Stimulated activated CD4-positive, alpha-beta T cell treated with anti-CD3 and anti-CD28 coated beads, Interleukin-1b, Interleukin-23, amount 100 ng/mL, for 4 hours (primary cell): ENCODE data around the gene YWHAG.
A peak's percentile ranks its signal among the peaks of the same experiment; 100 is the strongest.
"Not testable (repeated sequence)": the region's sequence is repeated elsewhere in the genome, so short reads cannot be mapped to it uniquely, and the experiment has no call there.

ENCODE experiments used
- DNase-seq, 2 donors: peaks; one replicate each; pipeline ENCODE4 v3.0.0-alpha.2; 2020; ENCODE audit warnings: low read depth in 2 of 2

The YWHAG gene

DNA sequence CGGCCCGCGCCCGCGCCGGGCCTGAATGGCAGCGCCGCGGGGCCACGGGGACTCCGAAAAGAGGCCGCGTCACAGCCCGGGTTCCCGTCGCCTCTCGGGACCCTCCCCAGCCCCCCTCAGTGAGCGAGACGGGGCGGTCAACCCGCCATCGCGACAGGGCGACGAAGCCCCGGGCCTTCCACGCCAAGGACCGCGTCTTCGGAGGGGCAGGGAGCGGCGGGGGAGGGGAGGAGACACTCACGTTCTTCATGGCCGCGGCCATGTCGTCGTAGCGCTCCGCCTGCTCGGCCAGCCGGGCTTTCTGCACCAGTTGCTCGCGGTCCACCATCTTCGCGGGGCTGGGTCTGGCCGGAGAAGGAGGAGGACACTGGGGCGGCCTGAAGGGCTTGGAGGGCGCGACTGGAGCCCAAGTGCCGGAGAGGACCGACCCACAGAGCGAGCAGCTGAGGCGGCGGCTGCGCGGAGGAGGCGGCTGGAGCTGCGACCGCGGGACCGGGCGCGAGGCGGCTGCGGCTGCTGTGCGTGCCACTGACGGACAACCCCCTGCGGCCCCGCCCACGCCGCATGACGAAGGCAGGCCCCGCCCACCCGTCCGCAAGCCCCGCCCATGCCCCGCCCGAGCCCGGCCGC, at the start of gene YWHAG:
YWHAG (minus strand) TSS at position 511 of the 630 bp plus-strand sequence; CDS start at position 328, 183 bp downstream.
- DNase-seq, result peak; percentile 86 to 92

DNA sequence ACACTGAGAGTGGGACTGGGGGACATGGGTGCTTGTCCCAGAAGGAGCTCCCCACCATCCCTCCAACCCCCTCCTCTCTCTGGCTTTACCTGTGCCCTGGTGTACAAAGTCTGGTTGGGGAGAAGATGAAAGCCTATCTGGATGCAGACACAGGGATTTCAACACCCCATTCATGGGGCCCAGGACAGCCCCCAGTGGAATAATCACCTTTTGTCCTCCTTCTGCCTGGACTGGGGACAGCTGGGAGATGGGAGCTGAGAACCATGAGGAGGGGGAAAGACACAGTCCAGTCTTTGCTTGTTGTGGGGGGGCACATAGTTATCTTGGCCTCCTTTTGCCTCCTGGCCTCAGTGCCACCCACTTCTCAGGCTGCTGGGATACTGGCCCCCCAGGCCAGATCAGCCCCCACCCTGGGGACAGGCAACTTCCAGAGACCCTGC, 49.4 kb upstream of the YWHAG start:
- no peak for DNase-seq

- DNase-seq, result no peak
Measured at GRCh38 chr7:76407718-76408117, 48.9 kb upstream of the YWHAG start.

- no peak for DNase-seq
Measured at GRCh38 chr7:76405738-76406137, 46.9 kb upstream of the YWHAG start.

- no peak for DNase-seq
Measured at GRCh38 chr7:76403780-76404494, 45.1 kb upstream of the YWHAG start.

- DNase-seq, result not testable (repeated sequence)
Measured at GRCh38 chr7:76403097-76403496, 44.3 kb upstream of the YWHAG start.

DNA sequence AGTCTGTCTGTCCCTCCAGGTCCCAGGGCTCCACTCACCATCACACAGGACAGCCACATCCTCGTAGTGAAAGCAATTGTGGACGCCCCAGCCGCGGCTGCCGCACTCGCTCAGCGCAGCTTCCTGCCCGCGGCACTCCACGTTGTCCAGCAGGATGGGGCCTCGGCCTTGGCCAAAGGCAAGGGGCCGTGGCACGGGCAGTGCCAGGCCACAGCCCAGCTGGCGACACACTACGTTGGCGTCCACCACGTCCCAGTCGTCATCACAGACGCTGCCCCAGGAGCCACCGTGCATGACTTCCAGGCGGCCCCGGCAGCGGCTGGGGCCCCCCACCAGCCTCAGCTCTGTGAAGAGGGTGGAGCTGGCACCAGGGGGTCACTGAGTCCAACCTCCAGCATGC, 41.5 kb upstream of the YWHAG start:
- no peak for DNase-seq

GRCh38 chr7:76397409-76398183, 38.8 kb upstream of the YWHAG start:
- DNase-seq, result peak; percentile 84 to 88

DNA sequence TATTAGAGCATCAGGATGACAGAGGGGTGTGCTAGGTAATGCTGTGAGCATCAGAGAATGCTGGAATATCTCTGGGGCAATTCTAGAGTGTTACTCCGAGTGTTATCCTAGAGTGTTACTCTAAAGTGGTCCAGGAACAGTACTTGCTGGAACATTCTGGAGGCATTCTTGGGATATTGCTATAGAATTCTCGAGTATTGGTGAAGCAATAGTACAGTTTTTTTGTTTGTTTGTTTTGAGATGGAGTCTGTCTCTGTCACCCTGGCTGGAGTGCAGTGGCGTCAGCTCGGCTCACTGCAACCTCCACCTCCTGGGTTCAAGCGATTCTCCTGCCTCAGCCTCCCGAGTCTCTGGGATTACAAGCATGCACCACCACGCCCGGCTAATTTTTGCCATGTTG, 38.1 kb upstream of the YWHAG start:
- DNase-seq, result no peak

GRCh38 chr7:76395965-76396726, 37.4 kb upstream of the YWHAG start:
- DNase-seq, result no peak

GRCh38 chr7:76395605-76395964, 36.8 kb upstream of the YWHAG start:
- DNase-seq, result not testable (repeated sequence)

DNA sequence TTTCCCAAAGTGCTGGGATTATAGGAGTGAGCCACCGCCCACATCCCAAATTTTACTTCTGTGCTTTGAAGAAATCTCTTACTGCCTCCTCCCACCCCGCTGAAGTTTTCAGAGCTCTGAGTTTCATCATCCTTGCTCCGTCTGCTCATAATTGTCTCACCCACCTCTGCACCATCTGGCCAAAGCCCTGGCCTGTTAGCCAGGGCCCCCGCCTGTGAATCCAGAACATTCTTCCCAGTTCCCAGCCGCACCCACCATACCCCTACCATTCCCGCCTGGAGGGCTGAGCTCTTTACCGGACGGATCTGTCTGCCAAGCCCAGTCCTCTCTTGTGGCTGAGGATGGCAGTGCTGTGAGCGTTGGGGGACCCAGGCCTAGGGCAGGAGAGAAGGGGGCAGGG, 36.2 kb upstream of the YWHAG start:
- no peak for DNase-seq

DNA sequence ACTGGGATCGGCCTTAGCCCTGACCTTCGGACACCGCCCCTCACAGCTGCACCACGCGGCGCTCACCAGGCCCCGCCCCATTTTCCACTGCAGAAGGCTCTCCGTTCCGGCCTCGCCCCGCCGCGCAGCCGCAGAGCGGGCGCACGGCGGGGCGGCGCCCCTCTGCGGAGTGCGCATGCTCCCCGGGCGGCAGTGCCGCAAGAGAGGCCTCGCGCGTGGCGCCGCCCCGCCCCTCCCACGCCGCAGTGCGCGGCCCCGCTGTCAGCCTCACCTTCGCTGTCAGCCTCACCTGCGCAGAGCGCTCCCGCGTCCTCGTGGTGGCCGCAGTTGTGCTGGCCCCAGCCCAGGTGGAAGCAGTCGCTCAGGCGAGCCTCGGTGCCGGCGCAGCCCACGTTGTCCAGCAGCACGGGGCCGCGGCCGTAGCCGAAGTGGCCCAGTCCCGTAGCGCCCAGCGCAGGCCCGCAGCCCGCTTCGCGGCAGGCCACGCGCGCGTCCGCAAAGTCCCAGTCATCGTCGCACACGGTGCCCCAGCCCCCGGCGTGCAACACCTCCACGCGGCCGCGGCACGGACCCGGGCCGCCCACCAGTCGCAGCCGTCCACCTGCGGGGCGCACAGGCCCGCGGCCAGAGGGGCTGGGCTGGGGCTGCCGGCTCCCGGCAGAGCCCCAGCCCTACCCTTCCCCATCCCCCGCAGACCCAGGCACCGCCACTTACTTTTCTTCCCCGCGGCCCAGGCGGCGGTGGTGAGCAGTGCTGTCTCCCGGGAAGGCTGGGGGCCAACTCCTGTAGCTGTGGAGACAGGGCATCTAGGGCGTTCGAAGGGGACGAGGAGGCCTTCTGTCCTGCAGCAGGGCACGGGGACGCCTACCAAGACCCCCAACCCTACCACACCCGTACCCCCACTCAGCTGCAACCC, 34.6 kb upstream of the YWHAG start:
- DNase-seq, result peak; percentile 91 to 93

- no peak for DNase-seq
Measured at GRCh38 chr7:76392531-76393115, 33.8 kb upstream of the YWHAG start.

DNA sequence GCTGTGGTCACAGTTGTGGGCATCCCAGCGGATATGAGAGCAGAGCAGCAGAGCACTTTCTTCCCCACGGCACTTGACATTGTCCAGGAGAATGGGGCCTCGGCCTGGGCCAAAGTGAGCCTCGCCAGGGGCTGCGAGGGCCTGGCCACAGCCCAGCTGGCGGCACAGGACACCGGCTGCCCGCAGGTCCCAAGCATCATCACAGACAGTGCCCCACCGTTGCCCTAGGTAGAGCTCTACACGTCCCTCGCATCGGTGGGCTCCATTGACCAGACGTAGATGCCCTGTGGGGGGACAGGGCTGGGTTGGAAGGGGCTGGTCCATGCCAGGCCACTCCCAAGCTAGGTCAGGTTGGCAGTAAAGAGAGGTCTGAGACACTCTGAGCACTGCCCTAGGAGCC, 31.3 kb upstream of the YWHAG start:
- no peak for DNase-seq

DNA sequence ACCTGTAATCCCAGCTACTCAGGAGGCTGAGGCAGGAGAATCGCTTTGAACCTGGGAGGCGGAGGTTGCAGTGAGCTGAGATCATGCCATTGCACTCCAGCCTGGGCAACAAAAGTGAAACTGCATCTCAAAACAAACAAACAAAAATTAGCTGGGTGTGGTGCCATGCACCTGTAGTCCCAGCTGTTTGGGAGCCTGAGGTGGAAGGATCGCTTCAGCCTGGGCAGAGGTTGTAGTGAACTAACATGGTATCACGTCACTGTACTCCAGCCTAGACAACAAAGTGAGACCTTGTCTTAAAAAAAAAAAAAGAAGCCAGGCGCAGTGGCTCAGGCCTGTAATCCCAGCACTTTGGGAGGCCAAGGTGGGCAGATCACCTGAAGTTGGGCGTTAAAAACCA, 29.0 kb upstream of the YWHAG start:
- DNase-seq, result not testable (repeated sequence)

DNA sequence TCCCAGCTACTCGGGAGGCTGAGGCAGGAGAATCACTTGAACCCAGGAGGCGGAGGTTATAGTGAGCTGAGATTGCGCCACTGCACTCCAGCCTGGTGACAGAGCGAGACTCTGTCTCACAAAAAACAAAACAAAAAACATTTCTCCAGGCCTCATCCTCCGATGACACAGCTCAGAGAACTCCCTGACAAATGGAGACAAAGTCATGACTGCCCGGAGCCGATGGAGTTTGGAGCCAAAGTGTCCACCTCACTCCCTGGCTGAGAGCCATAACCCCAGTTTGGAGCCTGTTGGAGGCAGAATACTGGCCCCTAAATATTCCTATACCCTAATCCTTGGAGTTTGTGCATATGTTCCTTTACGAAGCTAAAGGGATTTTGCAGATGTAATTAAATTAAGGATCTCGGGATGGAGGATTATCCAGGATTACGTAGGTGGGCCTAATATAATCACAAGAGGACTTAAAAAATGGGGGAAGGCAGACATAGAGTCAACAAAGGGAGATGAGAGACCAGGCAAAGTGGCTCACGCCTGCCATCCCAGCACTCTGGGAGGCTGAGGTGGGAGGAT, 28.0 kb upstream of the YWHAG start:
- no peak for DNase-seq

DNA sequence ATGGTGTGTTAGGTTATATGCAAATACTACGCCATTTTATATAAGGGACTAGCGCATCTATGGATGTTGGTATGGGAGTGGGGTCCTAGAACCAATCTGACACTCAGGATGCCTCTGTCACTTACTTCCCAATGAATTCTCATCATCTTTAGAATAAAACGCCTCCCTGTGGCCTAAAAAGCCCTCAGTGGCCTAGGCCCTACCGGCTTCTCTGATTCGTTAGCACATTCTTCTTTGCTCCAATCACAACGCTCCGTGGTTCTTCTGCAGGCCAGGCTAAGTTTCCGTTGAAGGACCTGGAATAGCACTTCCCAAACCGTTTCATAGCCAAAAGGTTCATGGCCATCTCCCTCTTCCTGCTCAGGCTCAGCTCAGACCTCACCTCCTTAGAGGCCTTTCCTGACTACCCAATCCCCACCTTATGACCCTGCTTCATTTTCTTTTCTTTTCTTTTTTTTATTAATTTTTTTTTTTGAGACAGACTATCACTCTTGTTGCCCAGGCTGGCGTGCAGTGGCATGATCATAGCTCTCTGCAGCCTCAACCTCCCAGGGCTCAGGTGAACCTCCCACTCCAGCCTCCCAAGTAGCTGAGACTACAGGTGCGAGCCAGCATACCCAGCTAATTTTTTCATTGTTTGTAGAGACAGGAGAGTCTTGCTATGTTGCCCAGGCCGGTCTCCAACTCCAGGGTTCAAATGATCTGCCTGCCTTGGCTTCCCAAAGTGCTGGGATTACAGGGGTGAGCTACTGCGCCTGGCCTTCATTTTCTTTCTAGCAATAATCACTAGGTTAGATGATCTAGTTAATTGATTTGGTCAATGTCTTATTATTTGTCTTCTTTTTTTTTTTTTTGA, 24.5 kb upstream of the YWHAG start:
- no peak for DNase-seq

DNA sequence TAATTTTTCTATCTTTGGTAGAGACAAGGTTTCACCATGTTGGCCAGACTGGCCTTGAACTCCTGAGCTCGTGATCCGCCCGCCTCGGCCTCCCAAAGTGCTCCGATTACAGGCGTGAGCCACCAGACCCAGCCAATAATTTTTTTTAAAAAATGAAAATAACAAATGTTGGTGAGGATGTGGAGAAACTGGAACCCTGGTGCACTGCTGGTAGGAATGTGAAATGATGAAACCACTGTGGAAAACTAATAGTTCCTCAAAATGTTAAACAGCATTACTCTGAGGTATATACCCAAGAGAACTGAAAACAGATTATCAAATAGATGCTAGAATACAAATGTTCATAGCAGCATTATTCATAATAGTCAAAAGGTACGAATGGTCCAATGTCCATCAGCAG, 23.0 kb upstream of the YWHAG start:
- no peak for DNase-seq
